ENCODE data around the gene ZNF385B.

ZNF385B gene

GRCh38 chr2:179444056-179444455 is 417.4 kb downstream of the ZNF385B start:
- Histone ChIP-seq H3K4me3 (ENCODE audit: low read depth, low read length) (no peak overlapping the region), H3K27me3 (ENCODE audit: insufficient read depth, low read depth, severe bottlenecking) (no peaks in the 10 kb centered on the region), H3K9me3 (ENCODE audit: severe bottlenecking) (no peaks in the 10 kb centered on the region), H3K36me3 (no peaks in the 10 kb centered on the region; the same call in 1 of the 2 replicates), H3K27ac (peak overlapping the region; percentile 23)
- TF ChIP-seq CTCF (IDR thresholded peaks at IDR 0.05; ENCODE audit: low read depth, low read length): no peak
- DNase-seq: peak; percentile 66

GRCh38 chr2:179443180-179443579 is 418.2 kb downstream of the ZNF385B start:
- no peak overlapping the region for H3K4me3 ChIP-seq (ENCODE audit: low read depth, low read length)

GRCh38 chr2:179442206-179442605 is 419.2 kb downstream of the ZNF385B start:
- H3K27me3 ChIP-seq (ENCODE audit: insufficient read depth, low read depth, severe bottlenecking): no peaks in the 10 kb centered on the region
- no peak for DNase-seq
- TF ChIP-seq CTCF (IDR thresholded peaks at IDR 0.05; ENCODE audit: low read depth, low read length): no peak
- no peaks in the 10 kb centered on the region; the same call in 1 of the 2 replicates for H3K36me3 ChIP-seq
- no peak overlapping the region for H3K4me3 ChIP-seq (ENCODE audit: low read depth, low read length)
- H3K27ac ChIP-seq: no peak overlapping the region
- H3K9me3 ChIP-seq (ENCODE audit: severe bottlenecking): no peaks in the 10 kb centered on the region

More at GRCh38 chr2:179443180-179443579, 418.2 kb downstream of the ZNF385B start:
- TF ChIP-seq CTCF (IDR thresholded peaks at IDR 0.05; ENCODE audit: low read depth, low read length): no peak
- H3K36me3 ChIP-seq: no peaks in the 10 kb centered on the region; the same call in 1 of the 2 replicates
- H3K27me3 ChIP-seq (ENCODE audit: insufficient read depth, low read depth, severe bottlenecking): no peaks in the 10 kb centered on the region
- DNase-seq: no peak
- H3K27ac ChIP-seq: no peak overlapping the region
- H3K9me3 ChIP-seq (ENCODE audit: severe bottlenecking): no peaks in the 10 kb centered on the region

- Histone ChIP-seq H3K27ac (no peak overlapping the region), H3K4me3 (ENCODE audit: low read depth, low read length) (no peak overlapping the region), H3K36me3 (no peaks in the 10 kb centered on the region; the same call in 1 of the 2 replicates), H3K27me3 (ENCODE audit: insufficient read depth, low read depth, severe bottlenecking) (no peaks in the 10 kb centered on the region), H3K9me3 (ENCODE audit: severe bottlenecking) (no peaks in the 10 kb centered on the region)
- no peak for DNase-seq
- TF ChIP-seq CTCF (IDR thresholded peaks at IDR 0.05; ENCODE audit: low read depth, low read length): no peak
These were observed 419.9 kb downstream of the ZNF385B start for GRCh38 chr2:179441551-179441950.

- Histone ChIP-seq H3K27ac (no peak overlapping the region), H3K36me3 (no peaks in the 10 kb centered on the region; the same call in 1 of the 2 replicates), H3K4me3 (ENCODE audit: low read depth, low read length) (no peak overlapping the region), H3K27me3 (ENCODE audit: insufficient read depth, low read depth, severe bottlenecking) (no peaks in the 10 kb centered on the region), H3K9me3 (ENCODE audit: severe bottlenecking) (no peaks in the 10 kb centered on the region)
- DNase-seq: no peak
- 0 out of 2 replicates have a peak, but pooled peaks have one; percentile 29 for TF ChIP-seq CTCF (IDR thresholded peaks at IDR 0.05; ENCODE audit: low read depth, low read length)
These were observed 420.7 kb downstream of the ZNF385B start for GRCh38 chr2:179440642-179441251.

- H3K36me3 ChIP-seq: no peaks in the 10 kb centered on the region
- no peaks in the 10 kb centered on the region for H3K9me3 ChIP-seq (ENCODE audit: severe bottlenecking)
- H3K27me3 ChIP-seq (ENCODE audit: insufficient read depth, low read depth, severe bottlenecking): no peaks in the 10 kb centered on the region
- H3K27ac ChIP-seq: no peak overlapping the region
- no peak overlapping the region for H3K4me3 ChIP-seq (ENCODE audit: low read depth, low read length)
- TF ChIP-seq CTCF (IDR thresholded peaks at IDR 0.05; ENCODE audit: low read depth, low read length): no peak
- DNase-seq: no peak
These were observed 422.8 kb downstream of the ZNF385B start for GRCh38 chr2:179438654-179439053.

Data from WERI-Rb-1 (cell line).